ENCODE measurements around the gene MED27.

DNA sequence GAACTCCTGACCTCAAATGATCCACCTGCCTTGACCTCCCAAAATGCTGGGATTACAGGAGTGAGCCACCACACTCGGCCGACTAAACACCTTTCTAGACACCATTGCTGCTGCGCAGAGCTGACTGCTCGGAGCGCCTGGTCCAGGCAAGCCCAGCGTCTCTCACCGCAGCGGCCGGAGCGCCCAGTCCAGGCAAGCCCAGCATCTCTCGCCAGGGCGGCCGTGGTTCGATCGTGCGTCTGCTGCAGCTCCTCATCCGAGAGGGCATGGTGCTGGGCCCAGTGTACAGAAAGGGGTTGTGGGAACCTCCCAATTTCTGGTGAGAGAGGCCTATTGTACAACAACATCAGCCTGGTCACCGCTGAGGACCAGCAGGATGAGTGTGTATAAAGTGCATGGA, 230.3 kb downstream of the MED27 start:
- TF ChIP-seq POLR2A (IDR thresholded peaks at IDR 0.05): no peak
- TF ChIP-seq CTCF (IDR thresholded peaks at IDR 0.05): no peak
